EH (cell line): ENCODE data around the gene VWA1.
"Not testable (repeated sequence)": the region's sequence is repeated elsewhere in the genome, so short reads cannot be mapped to it uniquely, and the experiment has no call there.

Source experiments
- DNase-seq: peaks from one replicate; pipeline ENCODE4 v3.0.0-alpha.2; 2015; ENCODE audit warnings: low read depth

VWA1 gene

DNA sequence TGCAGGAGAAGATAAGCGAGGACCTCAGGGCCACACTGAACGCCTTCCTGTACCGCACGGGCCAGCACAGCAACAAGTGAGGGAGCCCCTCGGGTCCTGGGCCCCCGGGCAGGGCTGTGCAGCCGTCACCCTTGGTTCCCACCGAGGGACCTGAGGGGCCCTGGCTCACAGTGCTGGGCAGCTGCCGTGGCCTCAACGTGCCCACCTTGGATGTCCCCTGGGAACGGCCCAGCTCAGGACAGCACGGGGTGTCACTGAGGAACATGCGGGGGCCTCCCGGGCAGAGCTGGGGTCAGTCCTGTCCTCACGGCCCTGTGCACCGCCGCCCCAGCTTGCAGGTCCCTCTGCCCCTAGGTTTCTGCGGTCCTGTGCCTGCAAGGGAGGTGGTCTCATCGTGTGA is 23.7 kb downstream of the VWA1 start:
- not testable (repeated sequence) for DNase-seq

DNA sequence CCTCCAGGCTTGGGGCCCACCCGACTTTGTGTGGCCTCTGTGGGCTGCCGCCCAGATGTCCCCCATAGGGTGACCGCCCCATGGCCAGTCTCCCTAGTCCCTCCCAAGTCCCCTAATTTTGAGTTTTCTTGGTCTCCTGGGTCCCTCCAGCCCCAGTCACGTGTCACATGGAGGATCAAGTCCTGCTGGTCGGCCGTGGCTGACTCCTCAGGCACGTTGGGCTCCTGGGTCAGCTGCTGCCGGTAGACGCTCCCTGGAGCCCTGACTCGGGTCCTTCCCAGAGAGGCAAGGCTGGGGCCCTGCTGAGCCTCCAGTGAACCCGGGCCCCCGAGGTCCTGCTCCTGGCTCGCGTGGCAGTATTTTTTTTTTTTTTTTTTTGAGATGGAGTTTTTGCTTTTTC is 24.2 kb downstream of the VWA1 start:
- not testable (repeated sequence) for DNase-seq

GRCh38 chr1:1460540-1461130 is 25.1 kb downstream of the VWA1 start:
- DNase-seq: no peak

- no peak for DNase-seq
Observed at GRCh38 chr1:1461721-1462317, 26.3 kb downstream of the VWA1 start.

- peak; percentile 32 for DNase-seq
Observed at GRCh38 chr1:1462318-1462966, 27.0 kb downstream of the VWA1 start.

GRCh38 chr1:1463312-1463711 is 27.8 kb downstream of the VWA1 start:
- DNase-seq: no peak

DNA sequence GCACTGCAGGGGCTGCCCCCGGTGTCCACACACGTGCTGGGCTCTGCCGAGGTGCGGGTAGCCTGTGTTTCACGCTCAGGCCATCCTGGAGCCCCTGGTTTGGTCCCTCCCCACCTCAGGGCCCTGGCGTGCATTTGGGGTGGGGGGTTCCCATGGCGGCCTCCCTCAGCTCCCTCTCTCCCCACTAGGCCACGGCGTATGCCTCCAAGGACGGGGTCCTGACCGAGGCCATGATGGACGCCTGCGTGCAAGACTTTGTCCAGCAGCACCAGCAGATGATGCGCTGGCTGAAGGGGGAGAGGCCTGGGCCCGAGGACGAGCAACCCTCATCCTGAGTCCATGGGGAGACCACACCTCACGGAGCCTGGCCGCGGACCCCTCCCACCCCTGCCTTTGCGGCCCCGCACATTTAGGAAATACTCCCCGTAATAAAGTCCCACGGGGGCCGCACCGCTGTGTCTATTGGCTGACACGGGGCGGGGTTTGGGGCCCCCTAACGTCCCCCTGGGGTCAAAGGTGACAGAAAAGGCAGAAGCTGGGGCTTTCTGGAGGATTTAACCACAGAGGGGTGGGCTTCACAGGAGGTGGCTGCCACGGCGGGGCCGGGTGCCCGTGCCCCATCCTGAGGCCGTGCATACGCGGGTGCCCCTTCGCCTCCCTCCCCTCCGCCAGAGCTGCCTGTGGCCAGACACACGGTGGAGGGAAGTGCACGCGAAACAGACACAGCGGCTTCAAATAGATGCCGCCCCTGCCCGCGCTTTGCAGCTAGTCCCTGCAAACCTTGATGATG is 32.9 kb downstream of the VWA1 start:
- DNase-seq: not testable (repeated sequence)

DNA sequence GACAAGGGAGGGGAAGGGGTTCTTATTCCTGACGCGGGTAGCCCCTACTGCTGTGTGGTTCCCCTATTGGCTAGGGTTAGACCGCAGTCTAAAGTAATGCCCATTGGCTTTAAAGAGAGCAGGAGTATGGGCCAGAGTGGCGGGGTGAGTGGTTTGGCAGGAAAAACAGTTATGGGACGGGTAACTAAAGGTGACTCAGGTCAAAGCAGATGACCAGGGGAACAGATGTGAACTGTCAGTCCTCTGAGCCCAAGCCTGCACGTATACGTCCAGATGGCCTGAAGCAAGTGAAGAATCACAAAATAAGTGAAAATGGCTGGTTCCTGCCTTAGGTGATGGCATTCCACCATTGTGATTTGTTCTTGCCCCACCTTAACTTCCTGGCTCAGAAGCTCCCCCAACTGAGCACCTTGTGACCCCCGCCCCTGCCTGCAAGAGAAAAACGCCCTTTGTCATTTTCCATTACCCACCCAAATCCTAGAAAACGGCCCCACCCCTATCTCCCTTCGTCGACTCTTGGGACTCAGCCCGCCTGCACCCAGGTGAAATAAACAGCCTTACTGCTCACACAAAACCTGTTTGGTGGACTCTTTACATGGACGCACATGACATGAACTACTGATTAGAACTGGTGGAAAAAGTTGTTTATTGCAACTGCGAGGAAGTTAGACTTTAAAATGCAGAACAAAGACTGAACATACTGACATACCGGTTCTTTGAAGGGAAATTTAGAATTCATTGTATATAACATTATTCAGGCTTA is 35.3 kb downstream of the VWA1 start:
- no peak for DNase-seq

GRCh38 chr1:1471389-1472052 is 36.0 kb downstream of the VWA1 start, which contains the start of gene ATAD3B:
Gene ATAD3B (plus strand): TSS chr1:1471765. CDS start chr1:1471885, 120 bp downstream.
- peak; percentile 90 for DNase-seq

GRCh38 chr1:1472053-1472876 is 36.8 kb downstream of the VWA1 start:
- peak; percentile 7 for DNase-seq

DNA sequence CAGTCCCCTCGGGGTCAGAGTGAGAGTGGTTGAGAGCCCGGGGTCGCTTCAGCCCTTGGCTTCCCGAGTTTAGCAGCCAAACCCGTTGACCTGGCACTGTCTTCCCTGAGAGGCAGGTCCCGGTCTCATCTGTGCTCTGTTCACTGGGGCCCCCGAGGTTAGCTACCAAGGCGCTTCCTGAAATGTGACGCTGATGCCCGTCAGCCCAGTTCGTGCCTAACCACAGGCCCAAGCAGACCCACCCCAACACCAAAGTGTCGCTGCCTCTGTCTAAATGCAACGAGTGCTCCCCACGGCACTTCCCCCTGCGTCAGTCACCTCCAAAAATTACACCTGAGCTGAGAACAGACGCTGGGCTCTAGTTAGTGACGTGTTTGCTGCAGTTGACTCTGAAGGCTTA is 40.5 kb downstream of the VWA1 start:
- not testable (repeated sequence) for DNase-seq

DNA sequence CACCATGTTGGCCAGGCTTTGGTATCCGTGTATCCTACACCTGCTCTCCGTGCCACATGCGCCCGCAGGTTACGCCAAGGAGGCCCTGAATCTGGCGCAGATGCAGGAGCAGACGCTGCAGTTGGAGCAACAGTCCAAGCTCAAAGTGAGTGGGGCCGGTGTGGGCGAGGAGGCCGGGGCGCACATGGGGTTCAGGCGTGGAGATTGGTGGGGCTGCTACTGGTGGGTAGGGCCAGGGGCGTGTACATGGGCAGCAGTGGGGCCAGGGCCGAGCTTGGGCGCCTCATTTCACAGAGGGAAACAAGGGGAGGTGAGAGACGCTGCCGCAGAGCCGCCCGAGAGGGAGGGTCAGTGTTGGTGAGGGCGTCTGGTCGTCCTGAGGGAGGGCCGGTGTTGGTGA is 41.7 kb downstream of the VWA1 start:
- no peak for DNase-seq

DNA sequence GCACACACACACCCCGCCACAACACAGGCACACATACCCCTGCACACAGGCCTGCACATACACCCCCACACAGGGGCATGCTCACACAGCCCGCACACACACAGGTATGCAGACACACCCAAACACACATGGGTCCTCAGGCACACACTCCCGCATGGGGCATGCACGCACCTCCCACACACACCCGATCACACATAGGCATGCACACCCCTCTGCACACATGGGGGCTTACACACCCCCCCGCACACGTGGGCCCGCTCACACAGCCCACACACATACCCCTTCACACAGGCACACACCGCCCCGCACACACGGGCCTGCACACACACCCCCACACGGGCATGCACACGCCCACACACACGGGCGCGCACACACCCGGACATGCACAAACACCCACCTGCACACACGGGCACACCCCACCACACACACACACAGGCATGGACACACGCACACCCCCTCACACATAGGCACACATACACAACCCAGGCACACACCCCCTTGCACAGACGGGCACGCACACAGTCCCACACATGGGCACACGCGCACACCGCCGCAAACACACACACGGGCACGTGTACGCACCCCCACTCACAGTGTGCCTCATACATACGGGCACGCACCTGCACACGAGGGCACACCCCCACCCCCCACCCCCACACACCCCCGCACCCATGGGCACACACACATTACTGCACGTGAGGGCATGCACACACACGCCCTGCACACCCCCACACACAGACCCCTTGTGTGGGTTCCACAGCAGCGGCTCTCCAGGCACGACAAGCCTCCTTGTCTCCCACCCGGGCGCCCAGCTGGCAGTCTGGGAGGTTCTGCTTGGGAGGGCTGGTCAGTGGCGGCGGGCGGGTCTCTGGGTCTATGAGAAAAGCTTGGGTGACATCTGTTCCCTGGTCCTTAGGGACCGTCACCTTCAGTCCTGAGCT is 44.3 kb downstream of the VWA1 start:
- DNase-seq: no peak

DNA sequence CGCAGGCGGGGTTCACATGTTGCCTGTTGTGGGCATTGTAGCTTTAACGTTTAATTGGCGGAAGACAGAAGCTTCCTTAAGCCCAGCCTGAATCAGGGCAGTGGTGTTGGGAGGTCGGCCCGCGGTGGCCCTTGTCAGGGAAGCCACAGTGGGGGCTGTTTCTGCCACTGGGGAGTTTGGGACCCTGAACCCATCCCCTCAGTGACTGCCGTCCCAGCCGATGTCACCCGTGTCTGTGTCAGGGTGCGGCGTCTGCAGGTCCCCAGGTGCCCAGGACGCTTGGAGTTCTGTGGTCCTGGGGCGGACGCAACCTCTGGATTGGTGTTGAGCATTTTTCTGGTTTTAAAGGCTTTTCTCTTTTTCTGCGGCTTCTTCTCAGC is 45.0 kb downstream of the VWA1 start:
- not testable (repeated sequence) for DNase-seq

GRCh38 chr1:1481811-1482210 is 46.3 kb downstream of the VWA1 start:
- not testable (repeated sequence) for DNase-seq

GRCh38 chr1:1482856-1483255 is 47.4 kb downstream of the VWA1 start:
- DNase-seq: no peak

DNA sequence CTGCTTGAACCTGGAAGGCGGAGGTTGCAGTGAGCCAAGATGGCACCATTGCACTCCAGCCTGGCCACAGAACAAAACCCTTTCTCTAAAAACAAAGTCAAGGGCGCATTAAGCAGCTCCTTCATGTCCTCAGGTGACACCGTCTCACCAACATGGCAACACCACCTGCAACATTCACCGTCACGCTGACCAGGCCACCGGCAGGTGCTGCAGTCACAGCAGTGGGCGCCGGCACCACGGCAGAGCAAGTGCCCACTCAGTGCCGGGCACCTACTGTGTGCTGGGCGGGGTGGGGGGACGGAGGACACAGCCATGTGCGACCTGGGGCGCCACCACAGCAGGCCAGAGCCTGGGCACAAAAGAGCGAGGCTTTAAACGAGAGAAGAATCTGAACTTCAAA is 48.2 kb downstream of the VWA1 start:
- no peak for DNase-seq

DNA sequence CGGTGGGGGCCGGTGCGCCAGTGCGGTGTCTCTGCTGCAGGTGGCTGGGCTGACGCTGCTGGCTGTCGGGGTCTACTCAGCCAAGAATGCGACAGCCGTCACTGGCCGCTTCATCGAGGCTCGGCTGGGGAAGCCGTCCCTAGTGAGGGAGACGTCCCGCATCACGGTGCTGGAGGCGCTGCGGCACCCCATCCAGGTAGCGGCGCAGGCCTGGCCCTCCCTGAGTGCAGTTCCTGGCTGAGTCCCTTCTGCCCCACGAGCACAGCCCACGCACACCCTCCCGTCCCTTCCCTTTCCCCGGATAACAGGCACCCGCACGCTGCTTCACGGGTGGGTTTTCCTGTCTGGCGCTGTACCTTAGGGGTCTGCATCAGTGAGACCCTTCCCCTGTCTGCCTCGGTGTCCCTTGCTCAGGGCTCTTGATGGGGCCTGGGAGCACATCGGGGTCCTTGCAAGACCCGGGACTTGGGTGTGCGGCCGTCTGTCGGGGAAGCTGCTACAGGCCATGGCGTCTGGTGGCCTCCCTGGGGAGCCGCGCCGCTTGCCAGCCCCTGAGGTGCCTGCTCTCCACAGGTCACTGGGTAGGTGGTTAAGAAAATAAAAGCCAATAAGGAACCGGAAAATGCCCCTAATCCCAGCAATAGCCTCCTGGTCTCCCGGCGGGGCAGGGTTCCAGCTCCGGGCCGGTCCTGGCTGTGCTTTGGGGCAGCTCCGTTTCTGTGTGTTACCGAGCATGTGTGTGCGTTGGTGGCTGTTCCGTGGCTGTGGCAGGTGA is 49.7 kb downstream of the VWA1 start:
- not testable (repeated sequence) for DNase-seq
